ENCODE results near the gene RELN.

DNA sequence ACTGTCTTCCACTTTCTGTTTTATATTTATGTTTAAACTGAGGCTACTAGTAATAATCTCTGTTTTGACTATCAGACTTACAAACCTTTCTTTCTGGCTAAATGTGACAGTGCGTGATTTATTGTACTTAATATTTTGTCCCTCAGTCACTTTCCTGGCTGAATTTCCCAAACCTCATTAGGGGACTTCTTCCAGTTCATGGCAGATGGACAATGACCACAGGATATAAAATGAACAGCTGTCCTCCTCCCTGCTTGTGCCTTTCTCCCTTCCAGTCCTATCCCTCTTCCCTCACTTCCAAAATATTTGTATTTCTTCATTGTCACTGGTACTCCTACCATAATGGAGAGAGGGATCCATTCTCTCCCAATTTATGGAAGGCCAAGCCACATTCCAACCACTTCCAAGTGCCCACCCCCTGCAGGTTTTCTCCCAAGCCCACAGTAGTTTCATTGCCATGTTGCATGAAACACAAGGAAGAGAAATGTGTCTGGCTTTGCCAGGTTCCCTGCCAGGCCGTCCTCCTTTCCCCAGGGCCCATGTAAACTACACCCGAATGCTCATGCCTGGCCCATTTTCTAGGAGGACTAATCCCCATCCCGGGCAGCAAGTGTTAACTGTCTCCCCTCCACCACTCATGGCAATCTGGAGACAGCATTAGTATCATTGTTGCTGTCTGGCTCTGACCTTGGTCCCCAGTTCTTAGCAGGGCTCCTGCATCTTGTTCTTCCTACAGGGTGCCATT, 273.9 kb downstream of the RELN start:
- TF ChIP-seq, protein P1, sequence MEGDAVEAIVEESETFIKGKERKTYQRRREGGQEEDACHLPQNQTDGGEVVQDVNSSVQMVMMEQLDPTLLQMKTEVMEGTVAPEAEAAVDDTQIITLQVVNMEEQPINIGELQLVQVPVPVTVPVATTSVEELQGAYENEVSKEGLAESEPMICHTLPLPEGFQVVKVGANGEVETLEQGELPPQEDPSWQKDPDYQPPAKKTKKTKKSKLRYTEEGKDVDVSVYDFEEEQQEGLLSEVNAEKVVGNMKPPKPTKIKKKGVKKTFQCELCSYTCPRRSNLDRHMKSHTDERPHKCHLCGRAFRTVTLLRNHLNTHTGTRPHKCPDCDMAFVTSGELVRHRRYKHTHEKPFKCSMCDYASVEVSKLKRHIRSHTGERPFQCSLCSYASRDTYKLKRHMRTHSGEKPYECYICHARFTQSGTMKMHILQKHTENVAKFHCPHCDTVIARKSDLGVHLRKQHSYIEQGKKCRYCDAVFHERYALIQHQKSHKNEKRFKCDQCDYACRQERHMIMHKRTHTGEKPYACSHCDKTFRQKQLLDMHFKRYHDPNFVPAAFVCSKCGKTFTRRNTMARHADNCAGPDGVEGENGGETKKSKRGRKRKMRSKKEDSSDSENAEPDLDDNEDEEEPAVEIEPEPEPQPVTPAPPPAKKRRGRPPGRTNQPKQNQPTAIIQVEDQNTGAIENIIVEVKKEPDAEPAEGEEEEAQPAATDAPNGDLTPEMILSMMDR (IDR thresholded peaks at IDR 0.05 in 2 of 3, conservative IDR thresholded peaks at IDR 0.05 in 1 of 3; ENCODE audit: borderline replicate concordance in 1 of 3, insufficient read depth in 1 of 3, low read depth in 2 of 3, low read length in 2 of 3), result no peak
- TF ChIP-seq, protein P2, sequence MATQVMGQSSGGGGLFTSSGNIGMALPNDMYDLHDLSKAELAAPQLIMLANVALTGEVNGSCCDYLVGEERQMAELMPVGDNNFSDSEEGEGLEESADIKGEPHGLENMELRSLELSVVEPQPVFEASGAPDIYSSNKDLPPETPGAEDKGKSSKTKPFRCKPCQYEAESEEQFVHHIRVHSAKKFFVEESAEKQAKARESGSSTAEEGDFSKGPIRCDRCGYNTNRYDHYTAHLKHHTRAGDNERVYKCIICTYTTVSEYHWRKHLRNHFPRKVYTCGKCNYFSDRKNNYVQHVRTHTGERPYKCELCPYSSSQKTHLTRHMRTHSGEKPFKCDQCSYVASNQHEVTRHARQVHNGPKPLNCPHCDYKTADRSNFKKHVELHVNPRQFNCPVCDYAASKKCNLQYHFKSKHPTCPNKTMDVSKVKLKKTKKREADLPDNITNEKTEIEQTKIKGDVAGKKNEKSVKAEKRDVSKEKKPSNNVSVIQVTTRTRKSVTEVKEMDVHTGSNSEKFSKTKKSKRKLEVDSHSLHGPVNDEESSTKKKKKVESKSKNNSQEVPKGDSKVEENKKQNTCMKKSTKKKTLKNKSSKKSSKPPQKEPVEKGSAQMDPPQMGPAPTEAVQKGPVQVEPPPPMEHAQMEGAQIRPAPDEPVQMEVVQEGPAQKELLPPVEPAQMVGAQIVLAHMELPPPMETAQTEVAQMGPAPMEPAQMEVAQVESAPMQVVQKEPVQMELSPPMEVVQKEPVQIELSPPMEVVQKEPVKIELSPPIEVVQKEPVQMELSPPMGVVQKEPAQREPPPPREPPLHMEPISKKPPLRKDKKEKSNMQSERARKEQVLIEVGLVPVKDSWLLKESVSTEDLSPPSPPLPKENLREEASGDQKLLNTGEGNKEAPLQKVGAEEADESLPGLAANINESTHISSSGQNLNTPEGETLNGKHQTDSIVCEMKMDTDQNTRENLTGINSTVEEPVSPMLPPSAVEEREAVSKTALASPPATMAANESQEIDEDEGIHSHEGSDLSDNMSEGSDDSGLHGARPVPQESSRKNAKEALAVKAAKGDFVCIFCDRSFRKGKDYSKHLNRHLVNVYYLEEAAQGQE (IDR thresholded peaks at IDR 0.05; ENCODE audit: low read depth), result no peak
- TF ChIP-seq RAD21 (IDR thresholded peaks at IDR 0.05; ENCODE audit: low read depth) (no peak), ZNF274 (IDR thresholded peaks at IDR 0.05; ENCODE audit: low read depth, low read length) (no peak), EZH2 (IDR thresholded peaks at IDR 0.05) (no peak), ZFX (IDR thresholded peaks at IDR 0.05) (no peak), POLR2AphosphoS5 (IDR thresholded peaks at IDR 0.05; ENCODE audit: low read depth, low read length) (no peak), JUND (IDR thresholded peaks at IDR 0.05) (no peak)
- TF ChIP-seq, protein P3, sequence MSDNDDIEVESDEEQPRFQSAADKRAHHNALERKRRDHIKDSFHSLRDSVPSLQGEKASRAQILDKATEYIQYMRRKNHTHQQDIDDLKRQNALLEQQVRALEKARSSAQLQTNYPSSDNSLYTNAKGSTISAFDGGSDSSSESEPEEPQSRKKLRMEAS (IDR thresholded peaks at IDR 0.05), result no peak

Measured in HCT116 (cell line).